HL-60 (cell line): ENCODE results near the gene PEF1.

ENCODE experiments used
- DNase-seq, 2 experiments: peaks; one replicate each; pipeline ENCODE4 v3.0.0-alpha.2; 2010 to 2020; ENCODE audit warnings: low read depth in 1 of 2, low spot score in 1 of 2
- H3K27ac ChIP-seq: fragments of 250-450 bp; sonication (Bioruptor Pico); replicated peaks from 2 replicates; pipeline ENCODE4 v1.5.1; 2020; ENCODE audit warnings: mild to moderate bottlenecking, moderate library complexity
- H3K27me3 ChIP-seq: fragments of 250-450 bp; sonication (Bioruptor Pico); 2 replicates; pipeline ENCODE4 v1.5.1; 2021; ENCODE audit warnings: mild to moderate bottlenecking, moderate library complexity; ENCODE audit not compliant: insufficient read depth, poor library complexity, severe bottlenecking
- H3K4me3 ChIP-seq: replicated peaks from 2 replicates; pipeline ENCODE4 v1.5.1; 2011; ENCODE audit warnings: mild to moderate bottlenecking, control low read depth, low read length; ENCODE audit not compliant: insufficient read depth
- CTCF ChIP-seq: IDR thresholded peaks from one replicate; pipeline ENCODE4 v1.5.1; 2011; ENCODE audit warnings: low read length, control low read depth, inconsistent platforms; ENCODE audit not compliant: insufficient read depth
- GABPA ChIP-seq: IDR thresholded peaks from 2 replicates; pipeline ENCODE4 v1.6.1; 2012; ENCODE audit warnings: low read depth
- POLR2AphosphoS5 ChIP-seq: IDR thresholded peaks from 2 replicates; pipeline ENCODE4 v1.6.1; 2012; ENCODE audit warnings: low read depth
- REST ChIP-seq: IDR thresholded peaks from 2 replicates; pipeline ENCODE4 v1.6.1; 2012; ENCODE audit warnings: low read depth; ENCODE audit not compliant: insufficient replicate concordance
- SPI1 ChIP-seq: IDR thresholded peaks from 2 replicates; pipeline ENCODE4 v1.6.1; 2012; ENCODE audit warnings: low read depth, mild to moderate bottlenecking, borderline replicate concordance

The PEF1 gene

GRCh38 chr1:31584869-31585735 lies 59.6 kb downstream of the PEF1 start:
- no peak for TF ChIP-seq POLR2AphosphoS5
- TF ChIP-seq SPI1: no peak
- no peak for TF ChIP-seq CTCF
- TF ChIP-seq REST: no peak
- no peak for TF ChIP-seq GABPA
- Histone ChIP-seq H3K27ac (no peak overlapping the region), H3K4me3 (no peak overlapping the region), H3K27me3 (no peaks in the 10 kb centered on the region)
- no peak for DNase-seq

DNA sequence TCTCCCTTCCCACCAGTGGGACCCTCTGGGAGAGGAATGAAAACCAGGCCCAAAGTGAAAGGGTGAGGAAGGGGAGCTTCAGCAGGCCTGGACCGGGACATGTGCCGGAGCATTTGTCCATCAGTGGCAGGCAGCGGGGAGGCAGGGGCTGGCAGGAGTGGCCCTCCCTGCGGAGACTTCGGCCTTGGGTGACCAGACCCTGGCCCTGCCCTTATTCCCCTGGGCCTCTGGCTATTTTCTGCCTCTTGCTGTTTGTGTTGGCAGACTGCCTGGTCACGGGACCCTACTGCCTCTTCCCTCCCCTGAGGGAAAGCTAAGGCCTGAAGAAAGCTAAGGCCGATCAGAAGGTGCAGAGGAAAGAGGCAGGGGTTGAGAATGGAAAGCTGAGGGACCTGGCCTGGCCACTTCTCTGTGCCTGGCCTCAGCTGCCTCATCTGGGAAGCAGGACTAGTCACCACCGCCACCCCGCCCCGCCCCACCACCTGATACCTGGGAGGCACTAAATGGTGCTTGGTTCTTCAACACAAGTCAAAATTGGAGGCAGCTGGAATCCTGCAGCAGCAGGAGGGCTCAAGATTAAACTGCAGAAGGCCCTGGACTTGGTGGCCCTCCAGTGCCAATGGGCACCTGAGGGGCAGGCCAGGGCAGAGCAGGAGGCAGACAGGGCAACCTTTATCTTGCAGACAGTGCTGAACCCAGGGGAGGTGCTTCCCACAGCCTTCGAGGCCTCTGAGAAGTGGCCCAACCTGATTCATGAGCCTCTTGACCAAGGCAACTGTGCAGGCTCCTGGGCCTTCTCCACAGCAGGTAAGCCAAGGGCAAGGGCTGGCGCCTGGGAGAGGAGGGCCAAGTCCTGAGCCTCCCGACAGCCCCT lies 60.4 kb downstream of the PEF1 start:
- H3K27me3 ChIP-seq: no peaks in the 10 kb centered on the region
- H3K4me3 ChIP-seq: no peak overlapping the region
- H3K27ac ChIP-seq: no peak overlapping the region
- TF ChIP-seq CTCF (no peak), GABPA (no peak), REST (no peak), POLR2AphosphoS5 (no peak), SPI1 (no peak)
- DNase-seq: no peak

- Histone ChIP-seq H3K27ac (no peak overlapping the region), H3K27me3 (no peaks in the 10 kb centered on the region)
- no peak for TF ChIP-seq REST
- TF ChIP-seq SPI1: no peak
- no peak for TF ChIP-seq POLR2AphosphoS5
- TF ChIP-seq CTCF: no peak
- no peak for TF ChIP-seq GABPA
These were observed 61.3 kb downstream of the PEF1 start for GRCh38 chr1:31583082-31583994.

More at GRCh38 chr1:31583082-31583994, 61.3 kb downstream of the PEF1 start:
- no peak for DNase-seq
- H3K4me3 ChIP-seq: no peak overlapping the region
